IMR-90 (cell line): ENCODE data around the gene KCNJ6. TPM values are rescaled to one million over a fixed set of nuclear protein-coding genes. Genes with fewer than 3 reads are reported as not detected.

ENCODE experiments used
- ATAC-seq: fragments of 200-7000 bp; cut with Tn5 transposase; 2 replicates; pipeline ENCODE4 v1.9.1; 2020; ENCODE audit warnings: low read depth, mild to moderate bottlenecking, moderate library complexity
- BruUV-seq: library from RNA; stranded (reverse); fragments of 400-500 nt; replicated peaks from 2 replicates; lab custom pipeline; 2021; lab: Mats Ljungman, UMichigan
- CTCF ChIA-PET: fragments of 300-600 bp; formaldehyde crosslinking; extraction: SDS; loops from one replicate; lab custom pipeline; 2021; ENCODE audit warnings: antibody characterized with exemption; lab: Yijun Ruan, JAX
- POLR2A ChIA-PET: fragments of 300-600 bp; sonication (Branson Sonifier 250); formaldehyde crosslinking; loops from one replicate; lab custom pipeline; 2022; ENCODE audit warnings: antibody characterized with exemption; ENCODE audit not compliant: unreplicated experiment; lab: Charles Lee
- DNase-seq: peaks from one replicate; pipeline ENCODE4 v3.0.0; 2013
- H2AFZ ChIP-seq: replicated peaks from 2 replicates; pipeline ENCODE3; 2013; ENCODE audit warnings: low read length, mild to moderate bottlenecking; ENCODE audit not compliant: poor library complexity
- H2AK5ac ChIP-seq: 2 replicates; pipeline ENCODE4 v1.6.1; 2013; ENCODE audit warnings: low read depth, low read length, inconsistent platforms
- H2AK9ac ChIP-seq: replicated peaks from 2 replicates; pipeline ENCODE3; 2013; ENCODE audit warnings: mild to moderate bottlenecking, low read depth, low read length, moderate library complexity; ENCODE audit not compliant: poor library complexity
- H2BK120ac ChIP-seq: 2 replicates; pipeline ENCODE4 v1.6.1; 2013; ENCODE audit warnings: low read depth, low read length, inconsistent platforms
- H2BK15ac ChIP-seq: 3 replicates; pipeline ENCODE4 v1.6.1; 2013; ENCODE audit warnings: low read depth, low read length, inconsistent platforms
- H2BK20ac ChIP-seq: 2 replicates; pipeline ENCODE4 v1.6.1; 2013; ENCODE audit warnings: low read depth, mild to moderate bottlenecking, inconsistent platforms, low read length, moderate library complexity
- H2BK5ac ChIP-seq: 2 replicates; pipeline ENCODE4 v1.6.1; 2013; ENCODE audit warnings: mild to moderate bottlenecking, low read depth, low read length, inconsistent platforms; ENCODE audit not compliant: poor library complexity, severe bottlenecking
- H3K14ac ChIP-seq: replicated peaks from 2 replicates; pipeline ENCODE4 v1.6.1; 2013; ENCODE audit warnings: low read depth, low read length, inconsistent platforms
- H3K18ac ChIP-seq: 2 replicates; pipeline ENCODE4 v1.6.1; 2013; ENCODE audit warnings: low read depth, low read length, control low read depth
- H3K23ac ChIP-seq: 2 replicates; pipeline ENCODE4 v1.6.1; 2013; ENCODE audit warnings: low read depth, low read length, inconsistent platforms
- H3K27ac ChIP-seq: 2 replicates; pipeline ENCODE4 v1.5.1; 2013; ENCODE audit warnings: mild to moderate bottlenecking, control low read depth, low read length; ENCODE audit not compliant: insufficient read depth
- H3K27me3 ChIP-seq: 2 replicates; pipeline ENCODE4 v1.6.1; 2013; ENCODE audit warnings: low read length; ENCODE audit not compliant: control insufficient read depth, insufficient read depth
- H3K36me3 ChIP-seq: 2 replicates; pipeline ENCODE4 v1.6.1; 2013; ENCODE audit warnings: low read length, mixed read lengths; ENCODE audit not compliant: control insufficient read depth, insufficient read depth
- H3K4ac ChIP-seq: 2 replicates; pipeline ENCODE4 v1.6.1; 2013; ENCODE audit warnings: low read depth, low read length, inconsistent platforms
- H3K4me1 ChIP-seq: 2 replicates; pipeline ENCODE4 v1.6.1; 2013; ENCODE audit warnings: low read length, mixed read lengths; ENCODE audit not compliant: control insufficient read depth, insufficient read depth
- H3K4me2 ChIP-seq: 2 replicates; pipeline ENCODE4 v1.6.1; 2013; ENCODE audit warnings: low read depth, mild to moderate bottlenecking, control low read depth, low read length, moderate library complexity
- H3K4me3 ChIP-seq: 2 replicates; pipeline ENCODE4 v1.5.1; 2013; ENCODE audit warnings: low read depth, mild to moderate bottlenecking, control low read depth, low read length, moderate library complexity; ENCODE audit not compliant: insufficient read depth
- H3K56ac ChIP-seq: 2 replicates; pipeline ENCODE4 v1.6.1; 2013; ENCODE audit warnings: low read length, inconsistent platforms; ENCODE audit not compliant: insufficient read depth; ENCODE audit errors: extremely low read depth
- H3K79me1 ChIP-seq, 2 experiments: 2 replicates each; pipeline ENCODE4 v1.6.1; 2013; ENCODE audit warnings: low read length in 2 of 2, inconsistent platforms in 1 of 2, low read depth in 1 of 2
- H3K9ac ChIP-seq: 2 replicates; pipeline ENCODE4 v1.6.1; 2013; ENCODE audit warnings: low read depth, low read length, control low read depth
- H3K9me1 ChIP-seq: 2 replicates; pipeline ENCODE4 v1.6.1; 2013; ENCODE audit warnings: low read length, inconsistent platforms; ENCODE audit not compliant: insufficient read depth
- H3K9me3 ChIP-seq: 2 replicates; pipeline ENCODE4 v1.6.1; 2013; ENCODE audit warnings: low read length; ENCODE audit not compliant: control insufficient read depth, insufficient read depth
- H4K20me1 ChIP-seq: 2 replicates; pipeline ENCODE4 v1.6.1; 2013; ENCODE audit warnings: low read length, inconsistent platforms; ENCODE audit not compliant: insufficient read depth
- H4K5ac ChIP-seq: 2 replicates; pipeline ENCODE4 v1.6.1; 2013; ENCODE audit warnings: mild to moderate bottlenecking, low read depth, low read length, control low read depth
- H4K8ac ChIP-seq, 2 experiments: 2 replicates each; pipeline ENCODE4 v1.6.1; 2013; ENCODE audit warnings: low read depth in 2 of 2, low read length in 2 of 2, control low read depth in 1 of 2, inconsistent platforms in 1 of 2
- H4K91ac ChIP-seq: 2 replicates; pipeline ENCODE4 v1.6.1; 2013; ENCODE audit warnings: low read depth, low read length, inconsistent platforms; ENCODE audit not compliant: insufficient read depth
- BHLHE40 ChIP-seq: fragments of 150-350 bp; IDR thresholded peaks from 2 replicates; pipeline ENCODE4 v1.6.1; 2016; ENCODE audit warnings: mild to moderate bottlenecking, low read depth, low read length
- CEBPB ChIP-seq: IDR thresholded peaks from 2 replicates; pipeline ENCODE4 v1.6.1; 2012; ENCODE audit warnings: low read depth, low read length, improper control_type of control experiment
- CHD1 ChIP-seq: IDR thresholded peaks from 2 replicates; pipeline ENCODE4 v1.6.1; 2012; ENCODE audit warnings: low read depth, low read length, improper control_type of control experiment
- CTCF ChIP-seq: conservative IDR thresholded peaks from 2 replicates; pipeline ENCODE4 v1.5.1; 2012; ENCODE audit warnings: mild to moderate bottlenecking, low read depth, low read length, improper control_type of control experiment
- MAFK ChIP-seq: IDR thresholded peaks from 2 replicates; pipeline ENCODE4 v1.6.1; 2012; ENCODE audit warnings: low read depth, low read length, improper control_type of control experiment
- MAZ ChIP-seq: IDR thresholded peaks from 2 replicates; pipeline ENCODE4 v1.6.1; 2012; ENCODE audit warnings: low read depth, mild to moderate bottlenecking, low read length, improper control_type of control experiment, moderate library complexity, borderline replicate concordance
- RAD21 ChIP-seq: IDR thresholded peaks from 2 replicates; pipeline ENCODE4 v1.6.1; 2012; ENCODE audit warnings: low read length, improper control_type of control experiment
- RFX5 ChIP-seq: IDR thresholded peaks from 2 replicates; pipeline ENCODE4 v1.8.0; 2012; ENCODE audit warnings: low read depth, mild to moderate bottlenecking, low read length, moderate library complexity
- WGBS, 2 experiments: methylation state at CpG; one replicate each; pipeline versions ENCODE4 v1.1.5 to v1.1.7; 2013; ENCODE audit warnings: missing lambda C conversion rate in 2 of 2; ENCODE audit not compliant: insufficient read length in 1 of 2; ENCODE audit errors: extremely low coverage in 2 of 2; 5-methylcytosine and 5-hydroxymethylcytosine counted together
- dilution Hi-C: fragments of 300-500 bp; cut with HindIII; formaldehyde crosslinking; loops from one replicate; pipeline ENCODE4 v1.14.3; 2018; ENCODE audit warnings: low sequenced_read_pairs; ENCODE audit not compliant: unreplicated experiment
- in situ Hi-C: fragments of 300-500 bp; cut with MboI; formaldehyde crosslinking; loops from 3 replicates; pipeline ENCODE4 v1.14.3; 2019; ENCODE audit warnings: low sequenced_read_pairs, inconsistent platforms, mixed read lengths
- intact Hi-C: fragments of 100-400 bp; cut with micrococcal nuclease; formaldehyde crosslinking; loops from 2 replicates; pipeline ENCODE4 v1.10.0; 2022
- polyA plus RNA-seq, 3 experiments: library from polyadenylated mRNA; depleted of rRNA; stranded (reverse); fragments of >200 nt; gene quantifications; 2 replicates each; pipeline ENCODE4 v1.2.3, GENCODE V29; 2012; ENCODE audit warnings: low replicate concordance in 1 of 3
- total RNA-seq: library from RNA; depleted of rRNA; stranded (reverse); fragments of >200 nt; gene quantifications from 2 replicates; pipeline ENCODE4 v1.2.3, GENCODE V29; 2012
- TF ChIP-seq, protein P1 (sequence below): fragments of 150-350 bp; IDR thresholded peaks from 2 replicates; pipeline ENCODE4 v1.6.1; 2017; ENCODE audit warnings: mild to moderate bottlenecking, antibody characterized with exemption, low read length, low read depth

The KCNJ6 gene
- total and polyA plus RNA-seq, 2 of the 4 experiments (the other 2 are of a cell fraction): under 0.01 to 0.02 TPM

DNA sequence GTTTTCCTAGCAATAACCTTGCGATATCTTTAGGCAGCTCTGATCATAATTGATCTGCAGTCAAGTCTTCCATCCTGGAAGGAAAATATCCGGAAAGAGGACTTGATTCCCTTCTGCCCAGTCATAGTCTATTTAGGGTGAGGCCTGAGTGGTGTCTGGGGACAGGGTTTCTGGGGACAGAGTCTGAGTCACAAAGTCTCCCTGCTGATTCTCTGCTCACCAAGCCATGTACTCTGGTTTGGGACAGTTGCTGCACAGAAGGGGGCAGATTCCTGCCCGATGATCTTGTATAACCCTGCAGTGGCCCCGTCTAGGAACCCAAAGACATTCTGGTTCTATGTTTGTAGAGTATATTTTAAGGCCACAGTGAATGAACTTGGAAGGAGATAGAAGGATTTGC is 178.8 kb downstream of the KCNJ6 start:
- Histone ChIP-seq H3K27me3 (peaks cover 48% of the 10 kb centered on the region), H3K4me1 (0 out of 2 replicates have a peak, but pooled peaks cover 1% of the 10 kb centered on the region), H4K91ac (no peak overlapping the region), H3K4me2 (no peak overlapping the region), H2BK15ac (no peak overlapping the region), H3K56ac (no peak overlapping the region), H3K9ac (no peak overlapping the region), H4K5ac (no peak overlapping the region), H3K79me1 (no peaks in the 10 kb centered on the region), H3K9me1 (no peaks in the 10 kb centered on the region; the same call in 1 of the 2 replicates), H3K4me3 (no peak overlapping the region), H2BK5ac (no peak overlapping the region), H3K27ac (no peak overlapping the region), H3K23ac (no peak overlapping the region), H3K36me3 (no peaks in the 10 kb centered on the region), H2AFZ (no peak overlapping the region), H4K20me1 (no peaks in the 10 kb centered on the region), H4K8ac (no peak overlapping the region), H2AK5ac (no peak overlapping the region), H3K14ac (no peak overlapping the region), H3K9me3 (no peaks in the 10 kb centered on the region), H2AK9ac (no peak overlapping the region), H2BK20ac (no peak overlapping the region), H2BK120ac (no peak overlapping the region), H3K4ac (no peak overlapping the region), H3K18ac (no peak overlapping the region)
- in situ Hi-C loops (no loop called here), intact Hi-C loops (no loop called here), dilution Hi-C loops (no loop called here)
- ChIA-PET CTCF (no interaction called here), POLR2A (no interaction called here)
- WGBS, 2 experiments: 80% methylated on average over 1 of the region's 4 CpGs; no CpG with 5 or more reads in 1 of the 2 experiments
- no TSS peak for BruUV-seq
- ATAC-seq (no peak), DNase-seq (no peak)
- no peak for TF ChIP-seq CTCF
- TF ChIP-seq BHLHE40: no peak
- no peak for TF ChIP-seq CHD1
- TF ChIP-seq, protein P1, sequence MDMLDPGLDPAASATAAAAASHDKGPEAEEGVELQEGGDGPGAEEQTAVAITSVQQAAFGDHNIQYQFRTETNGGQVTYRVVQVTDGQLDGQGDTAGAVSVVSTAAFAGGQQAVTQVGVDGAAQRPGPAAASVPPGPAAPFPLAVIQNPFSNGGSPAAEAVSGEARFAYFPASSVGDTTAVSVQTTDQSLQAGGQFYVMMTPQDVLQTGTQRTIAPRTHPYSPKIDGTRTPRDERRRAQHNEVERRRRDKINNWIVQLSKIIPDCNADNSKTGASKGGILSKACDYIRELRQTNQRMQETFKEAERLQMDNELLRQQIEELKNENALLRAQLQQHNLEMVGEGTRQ: no peak
- no peak for TF ChIP-seq RFX5
- TF ChIP-seq MAFK: no peak
- no peak for TF ChIP-seq MAZ
- no peak for TF ChIP-seq RAD21
- no peak for TF ChIP-seq CEBPB
